NCI-H1930 (cell line): ENCODE results near the gene SIDT1.

ENCODE experiments used
- DNase-seq, 2 experiments: peaks; one replicate each; lab custom pipeline; 2025; lab: John Stamatoyannopoulos, UW

SIDT1 gene

GRCh38 chr3:113531826-113532697 lies at the start of gene SIDT1:
Gene SIDT1, plus strand, starts transcription at chr3:113532555. Its CDS starts 467 bp downstream, at chr3:113533022.
- peak; percentile 20 to 26 for DNase-seq

- no peak for DNase-seq
Measured at GRCh38 chr3:113485161-113485609, 47.2 kb upstream of the SIDT1 start.

DNA sequence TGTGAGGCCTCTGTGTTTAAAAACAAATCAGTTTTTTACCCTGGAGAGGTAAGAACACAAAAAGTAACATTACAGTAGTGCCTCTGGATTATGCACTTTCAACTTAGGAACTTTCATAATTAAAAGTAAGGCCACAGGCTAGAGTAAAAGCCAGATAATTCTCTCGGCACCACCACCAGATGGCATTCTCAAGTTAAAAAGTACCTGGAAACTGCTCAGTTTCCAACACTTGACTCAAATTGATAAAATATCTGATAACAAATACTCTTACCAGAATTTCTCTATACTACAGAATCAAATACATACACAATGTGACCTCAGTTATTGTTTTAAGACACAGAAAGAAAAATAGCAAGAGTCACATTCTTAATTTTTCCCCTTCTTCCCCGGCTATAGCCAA lies 37.3 kb upstream of the SIDT1 start:
- no peak for DNase-seq

DNA sequence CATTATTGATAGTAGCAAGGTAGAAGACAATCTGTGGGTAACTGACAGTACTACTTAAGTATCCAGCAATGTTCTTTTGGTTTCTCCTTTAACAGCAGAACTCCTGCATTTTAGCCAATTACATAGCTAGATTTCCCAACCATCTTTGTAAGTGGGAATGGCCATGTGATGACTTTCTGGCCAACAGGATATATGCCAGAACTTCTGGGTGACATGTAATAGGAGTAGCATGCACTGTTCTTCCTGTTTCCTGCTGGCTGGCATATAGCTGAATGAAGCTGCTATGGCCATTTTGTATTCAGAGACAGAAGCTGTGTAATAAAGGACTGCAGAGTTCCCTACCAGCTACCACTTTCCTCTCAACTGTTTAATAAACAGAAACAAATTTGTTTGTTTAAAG lies 35.4 kb upstream of the SIDT1 start:
- DNase-seq, result no peak

DNA sequence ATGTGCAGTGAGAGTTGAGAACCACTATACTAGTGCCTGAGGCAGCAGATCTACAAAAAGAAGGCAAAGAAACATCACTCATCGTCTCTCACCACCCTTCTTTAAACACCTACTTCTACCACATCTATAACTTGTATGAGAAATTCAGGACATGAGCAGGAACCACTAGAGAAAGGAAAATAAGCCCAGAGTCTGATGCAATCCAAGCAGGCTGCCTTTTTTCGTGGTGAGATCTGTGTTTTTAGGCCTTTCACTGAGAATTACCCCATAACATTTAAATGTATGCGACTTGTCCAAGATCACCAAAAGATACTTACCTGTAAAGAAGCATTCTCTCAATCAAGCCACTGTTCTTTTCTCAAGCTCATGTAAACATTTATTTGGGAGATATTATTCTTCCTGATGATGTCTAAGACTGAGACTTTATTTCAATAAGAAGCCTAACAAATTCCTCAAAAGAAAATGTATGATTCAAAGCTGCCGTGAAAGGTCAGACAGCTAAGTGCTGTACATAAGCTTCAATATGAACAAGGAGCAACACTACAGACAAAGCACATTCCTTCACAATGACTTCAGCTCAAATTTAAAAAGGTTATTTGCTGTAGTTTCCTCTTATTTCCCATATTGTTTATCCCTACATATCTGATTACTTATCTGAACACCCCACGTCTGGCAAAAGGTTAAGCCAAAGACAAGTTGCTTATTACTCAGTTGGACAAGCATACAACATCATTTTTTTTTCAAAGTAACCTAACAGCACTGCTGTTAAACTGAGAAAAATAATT lies 33.9 kb upstream of the SIDT1 start:
- no peak for DNase-seq

- no peak for DNase-seq
Measured at GRCh38 chr3:113499081-113499480, 33.3 kb upstream of the SIDT1 start.

- no peak for DNase-seq
Measured at GRCh38 chr3:113501597-113501996, 30.8 kb upstream of the SIDT1 start.

GRCh38 chr3:113505867-113506266 lies 26.5 kb upstream of the SIDT1 start:
- no peak for DNase-seq

DNA sequence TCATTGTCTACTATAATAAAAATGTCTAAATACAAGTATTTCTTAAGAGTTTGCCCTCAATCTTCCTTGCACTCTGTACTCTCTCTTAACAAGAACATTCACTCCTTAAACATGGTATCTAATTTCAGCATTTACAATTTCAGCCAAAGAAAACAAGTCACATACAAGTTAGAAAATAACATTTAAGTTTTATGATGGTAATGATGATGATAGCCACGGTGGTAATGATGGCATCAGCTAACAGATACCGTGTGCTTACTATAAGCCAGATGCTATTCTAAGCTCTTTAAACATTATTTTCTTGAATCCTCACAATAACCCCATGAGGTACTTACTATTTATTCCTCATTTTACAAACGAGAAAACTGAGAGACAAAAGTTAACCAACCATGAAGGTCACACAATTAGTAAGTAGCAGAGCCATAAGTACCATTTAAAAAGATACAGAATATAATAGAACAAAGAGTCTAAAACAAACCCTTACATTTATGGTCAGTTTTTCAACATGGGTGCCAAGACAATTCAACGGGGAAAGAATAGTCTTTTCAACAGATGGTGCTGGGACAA lies 24.8 kb upstream of the SIDT1 start:
- DNase-seq, result no peak

DNA sequence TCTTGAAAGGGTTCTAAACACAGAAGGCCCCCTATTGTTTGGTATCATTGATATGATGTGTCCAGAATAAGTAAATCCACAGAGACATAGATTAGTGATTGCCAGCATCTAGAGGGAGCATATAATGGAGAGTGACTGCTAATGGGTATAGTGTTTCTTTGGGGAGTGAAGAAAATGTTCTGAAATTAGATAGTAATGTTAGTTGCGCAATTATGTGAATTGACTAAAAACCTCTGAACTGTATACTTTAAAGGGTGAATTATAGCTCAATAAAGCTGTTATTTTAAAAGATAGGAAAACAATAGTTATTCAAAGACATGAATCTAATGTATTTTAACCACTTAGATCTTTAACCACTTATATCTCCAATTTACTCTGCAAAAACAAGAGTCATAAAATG lies 23.4 kb upstream of the SIDT1 start:
- DNase-seq, result no peak

DNA sequence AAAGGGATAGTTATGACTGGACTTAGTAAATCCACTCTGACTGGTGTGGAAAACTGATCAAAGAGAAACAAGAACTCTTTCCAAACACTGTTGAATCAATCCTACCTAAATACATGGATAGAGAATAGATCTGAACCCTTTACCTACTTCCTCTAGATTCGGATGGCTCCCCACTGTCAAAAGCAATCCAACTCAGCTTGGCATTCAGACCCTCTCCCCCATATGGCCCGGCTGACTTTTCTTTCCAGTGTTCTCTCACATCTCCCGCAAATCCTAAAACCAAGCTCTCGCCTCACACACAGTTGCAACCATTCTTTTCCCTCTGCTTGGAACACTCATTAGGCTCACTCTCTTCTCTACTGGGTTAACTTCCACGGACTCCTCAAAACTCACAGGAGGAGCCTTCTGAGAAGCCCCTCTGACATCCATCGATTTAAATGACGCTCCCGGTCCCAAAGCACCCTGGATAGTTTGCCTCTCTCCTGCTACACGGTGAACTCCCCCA lies 18.0 kb upstream of the SIDT1 start:
- no peak for DNase-seq

GRCh38 chr3:113516115-113516505 lies 16.2 kb upstream of the SIDT1 start:
- no peak for DNase-seq

DNA sequence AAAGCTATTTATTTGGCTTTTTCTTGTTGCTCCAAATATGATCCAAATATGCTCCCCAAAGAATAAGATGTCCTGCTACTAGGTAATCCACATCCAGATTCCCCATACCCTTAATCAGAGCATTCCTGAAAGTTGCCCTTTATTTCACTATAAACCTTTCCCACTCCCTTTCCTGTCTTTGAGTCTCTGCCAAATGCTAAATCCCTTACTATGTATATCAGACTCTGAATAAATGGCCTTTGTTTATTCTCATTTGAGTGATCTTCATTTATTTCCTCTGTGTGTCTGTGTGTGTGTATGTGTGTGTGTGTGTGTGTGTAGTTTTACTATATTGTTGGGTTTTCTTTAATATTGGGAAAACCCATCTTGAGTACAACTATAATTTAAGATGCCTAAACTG lies 10.4 kb upstream of the SIDT1 start:
- no peak for DNase-seq

- no peak for DNase-seq
Measured at GRCh38 chr3:113523241-113523640, 9.1 kb upstream of the SIDT1 start.

- DNase-seq, result peak; percentile 5 to 27
Measured at GRCh38 chr3:113532698-113533533, 561 bp downstream of the SIDT1 start.

DNA sequence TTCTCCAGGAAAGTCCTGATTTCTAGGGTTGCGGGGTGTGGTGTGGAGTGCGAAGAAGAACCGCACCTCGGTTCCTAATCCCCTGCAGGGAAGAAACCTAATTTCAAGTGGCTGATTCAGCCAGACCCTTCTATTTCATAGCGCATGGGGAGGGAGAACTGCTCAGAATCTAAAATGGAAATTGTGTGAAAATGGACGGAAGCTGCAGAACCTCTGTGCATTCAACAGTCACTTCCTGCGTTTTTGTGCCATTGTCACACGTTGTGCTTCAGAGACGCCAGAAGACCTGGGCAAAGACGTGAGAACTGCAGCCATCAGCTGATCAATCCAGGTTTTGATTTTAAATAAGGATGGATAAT lies 1.2 kb downstream of the SIDT1 start:
- no peak for DNase-seq

DNA sequence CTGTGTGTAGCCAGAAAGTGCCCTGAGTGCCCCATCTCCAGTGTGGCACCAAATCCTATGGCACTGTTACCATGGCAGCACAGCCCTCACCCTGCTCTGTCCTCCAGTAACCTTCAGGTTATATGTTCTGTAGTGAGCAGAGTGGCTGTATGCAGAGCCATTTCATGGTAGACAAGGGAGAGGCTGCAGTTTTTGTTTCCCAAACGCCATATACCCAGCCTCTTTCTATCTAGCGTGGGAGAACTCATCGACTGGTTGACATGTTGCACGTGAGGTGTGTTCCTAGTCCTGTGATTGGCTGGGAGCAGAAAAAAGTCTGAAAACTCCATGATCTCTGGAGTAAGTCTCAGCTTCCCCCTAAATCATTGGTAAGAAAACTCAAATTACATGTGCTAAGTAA lies 2.0 kb downstream of the SIDT1 start:
- no peak for DNase-seq

DNA sequence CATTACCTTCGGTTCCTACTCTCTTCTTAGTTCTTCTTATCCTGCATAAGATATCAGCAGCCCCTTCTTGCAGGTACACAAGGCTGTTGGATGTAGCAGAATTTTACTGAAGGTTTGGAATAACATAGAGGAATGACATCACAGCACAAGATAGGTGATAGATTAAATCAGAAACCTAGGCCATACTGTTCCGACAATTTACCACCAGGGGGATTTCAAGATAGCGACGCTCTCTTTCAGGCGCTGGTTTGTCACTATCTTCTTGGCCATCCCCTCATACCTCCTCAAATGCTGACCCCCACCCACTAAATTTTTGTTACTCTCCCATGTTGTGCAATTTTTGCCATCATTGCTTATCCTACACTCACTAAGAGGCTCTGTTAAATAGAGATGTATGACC lies 3.5 kb downstream of the SIDT1 start:
- DNase-seq, result no peak

GRCh38 chr3:113536627-113537101 lies 4.3 kb downstream of the SIDT1 start:
- DNase-seq, result no peak

GRCh38 chr3:113537155-113537554 lies 4.8 kb downstream of the SIDT1 start:
- DNase-seq, result no peak

GRCh38 chr3:113541519-113541918 lies 9.2 kb downstream of the SIDT1 start:
- DNase-seq, result no peak

DNA sequence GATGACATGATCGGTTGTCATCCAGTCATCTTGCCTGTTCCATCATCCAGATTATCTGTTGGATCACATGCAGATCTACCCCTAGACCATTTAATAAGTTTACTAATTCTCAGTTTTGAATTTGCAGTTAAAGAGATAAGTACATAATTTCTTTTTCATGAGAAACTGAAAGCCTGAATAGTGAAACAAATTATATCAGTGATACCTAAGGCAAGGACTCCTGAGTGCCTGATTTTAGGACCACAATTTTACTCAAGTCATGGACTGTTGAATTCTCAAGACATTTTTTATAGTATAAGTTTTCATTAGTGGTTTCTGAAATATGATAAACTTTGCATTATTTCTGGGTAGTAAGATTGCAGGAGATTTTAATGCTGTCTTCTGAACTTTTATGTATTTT lies 13.2 kb downstream of the SIDT1 start:
- no peak for DNase-seq
